BJ (cell line): ENCODE data around the gene KIAA0319L. TPM values are rescaled to one million over a fixed set of nuclear protein-coding genes. Genes with fewer than 3 reads are reported as not detected.
A peak's percentile ranks its signal among the peaks of the same experiment; 100 is the strongest.

ENCODE experiments used
- CTCF ChIA-PET: fragments of 350-600 bp; formaldehyde crosslinking; extraction: SDS; loops from one replicate; lab custom pipeline; 2021; ENCODE audit warnings: antibody characterized with exemption, inconsistent platforms; lab: Yijun Ruan, JAX
- POLR2A ChIA-PET: fragments of 300-600 bp; sonication (Branson Sonifier 250); formaldehyde crosslinking; extraction: SDS; loops from one replicate; lab custom pipeline; 2021; ENCODE audit warnings: antibody characterized with exemption; lab: Charles Lee
- DNase-seq: peaks from one replicate; pipeline ENCODE4 v3.0.0-alpha.2; 2011; ENCODE audit warnings: low read depth
- H3K27me3 ChIP-seq: 2 replicates; pipeline ENCODE4 v1.6.0; 2011; ENCODE audit warnings: low read length; ENCODE audit not compliant: control insufficient read depth, insufficient read depth
- H3K36me3 ChIP-seq: 2 replicates; pipeline ENCODE4 v1.5.1; 2011; ENCODE audit warnings: low read length; ENCODE audit not compliant: control insufficient read depth, insufficient read depth
- H3K4me3 ChIP-seq: 2 replicates; pipeline ENCODE4 v1.5.1; 2011; ENCODE audit warnings: low read depth, mild to moderate bottlenecking, control low read depth, low read length
- CTCF ChIP-seq: IDR thresholded peaks from 2 replicates; pipeline ENCODE4 v1.5.1; 2011; ENCODE audit warnings: low read depth, mild to moderate bottlenecking, control low read depth, inconsistent platforms, low read length, moderate library complexity; ENCODE audit not compliant: insufficient read depth
- polyA plus RNA-seq: library from polyadenylated mRNA; depleted of rRNA; stranded (reverse); fragments of >200 nt; gene quantifications from 2 replicates; pipeline ENCODE4 v1.2.3, GENCODE V29; 2011

KIAA0319L gene
- polyA plus RNA-seq, 1 experiment = 36.3 TPM

- POLR2A ChIA-PET = interaction anchor here (0.6 kb wide), 1 partner anchor 32 kb away, joined by 14 read pairs; no protein-coding TSS in a partner anchor
These were observed 51.0 kb downstream of the KIAA0319L start for GRCh38 chr1:35505911-35506798.

DNA sequence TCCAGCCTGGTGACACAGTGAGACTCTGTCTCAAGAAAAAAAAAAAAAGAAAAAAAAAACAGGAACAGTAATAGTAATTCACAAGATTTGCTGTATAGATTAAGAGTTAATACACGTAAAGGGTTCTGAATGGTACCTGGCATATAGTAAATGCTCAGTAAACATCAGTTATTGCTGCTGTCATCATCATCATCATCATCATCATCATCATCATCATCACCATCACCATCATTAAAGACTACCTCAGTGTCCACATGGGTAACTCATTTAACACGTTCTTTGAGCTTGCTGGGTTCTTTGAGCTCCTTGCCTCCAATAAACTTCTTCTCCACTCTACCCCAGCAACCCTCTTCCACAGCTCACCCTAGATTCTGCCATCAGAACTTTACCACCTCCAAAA is 55.0 kb downstream of the KIAA0319L start:
- TF ChIP-seq CTCF = no peak
- DNase-seq = no peak
- Histone ChIP-seq H3K36me3 (no peaks in the 10 kb centered on the region), H3K27me3 (no peaks in the 10 kb centered on the region), H3K4me3 (no peak overlapping the region)
- POLR2A ChIA-PET = interaction anchor here (0.6 kb wide), 1 partner anchor 279 kb away, joined by 9 read pairs; no protein-coding TSS in a partner anchor
- CTCF ChIA-PET = no interaction called here

More at GRCh38 chr1:35505911-35506798, 51.0 kb downstream of the KIAA0319L start:
- no peak for TF ChIP-seq CTCF
- CTCF ChIA-PET = interaction anchor here (0.5 to 1.0 kb wide), 3 partner anchors 24 to 500 kb away, joined by 3 read pairs; no protein-coding TSS in a partner anchor
- Histone ChIP-seq H3K27me3 (no peaks in the 10 kb centered on the region), H3K36me3 (no peaks in the 10 kb centered on the region), H3K4me3 (no peak overlapping the region)
- peak; percentile 50 for DNase-seq

DNA sequence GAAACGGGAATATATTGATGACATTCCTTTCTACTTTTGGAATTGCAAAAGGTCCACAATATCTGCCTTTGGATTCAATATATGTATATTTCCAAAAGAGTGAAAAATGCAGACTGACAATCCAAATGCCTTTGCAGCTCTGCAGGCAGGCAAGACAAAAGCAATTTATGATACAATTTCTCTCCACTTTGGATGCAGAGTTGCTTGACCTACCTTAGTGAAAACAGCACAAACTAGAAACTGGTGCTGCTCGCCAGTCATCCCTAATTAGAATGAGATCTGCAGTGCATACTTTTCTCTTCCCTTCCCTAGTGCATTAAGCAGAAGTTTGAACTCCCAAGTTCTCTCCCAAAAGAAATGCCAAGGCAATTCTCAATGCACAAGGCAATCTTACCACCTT is 56.8 kb downstream of the KIAA0319L start:
- no peak overlapping the region for H3K4me3 ChIP-seq
- no peaks in the 10 kb centered on the region for H3K36me3 ChIP-seq
- no peak for DNase-seq
- ChIA-PET POLR2A (no interaction called here), CTCF (interaction anchor here (0.9 kb wide), 1 partner anchor 41 kb away, joined by 3 read pairs; no protein-coding TSS in a partner anchor)
- no peak for TF ChIP-seq CTCF
- no peaks in the 10 kb centered on the region for H3K27me3 ChIP-seq

DNA sequence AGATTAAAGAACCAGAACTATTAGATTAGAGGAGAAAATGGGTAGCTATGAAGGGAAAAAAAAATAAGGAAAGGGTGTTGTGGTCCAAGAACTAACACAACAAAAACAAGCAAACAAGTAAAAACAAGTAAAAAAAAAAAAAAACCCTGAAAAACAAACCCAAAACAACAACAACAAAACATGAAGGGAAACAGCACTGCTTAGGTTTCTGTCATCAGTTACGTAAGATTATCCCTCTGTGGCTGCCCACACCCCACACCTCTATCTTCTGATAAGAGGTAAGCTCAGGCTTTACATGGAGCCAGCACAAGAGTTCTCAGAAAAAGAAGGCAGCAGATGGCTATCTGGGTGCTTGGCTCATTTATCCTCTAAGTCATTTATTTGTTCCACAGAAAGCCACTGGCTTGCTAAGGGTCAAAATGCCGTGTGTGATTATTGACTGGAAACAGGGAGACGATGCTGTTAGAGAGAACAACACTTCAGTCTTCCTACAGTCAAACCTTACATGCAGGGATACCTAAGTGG is 57.5 kb downstream of the KIAA0319L start:
- H3K27me3 ChIP-seq = no peaks in the 10 kb centered on the region
- no peak for DNase-seq
- H3K36me3 ChIP-seq = no peaks in the 10 kb centered on the region
- ChIA-PET POLR2A (no interaction called here), CTCF (interaction anchor here (0.9 to 1.1 kb wide), 2 partner anchors 11 to 40 kb away, joined by 3 read pairs; no protein-coding TSS in a partner anchor)
- TF ChIP-seq CTCF = no peak
- no peak overlapping the region for H3K4me3 ChIP-seq

DNA sequence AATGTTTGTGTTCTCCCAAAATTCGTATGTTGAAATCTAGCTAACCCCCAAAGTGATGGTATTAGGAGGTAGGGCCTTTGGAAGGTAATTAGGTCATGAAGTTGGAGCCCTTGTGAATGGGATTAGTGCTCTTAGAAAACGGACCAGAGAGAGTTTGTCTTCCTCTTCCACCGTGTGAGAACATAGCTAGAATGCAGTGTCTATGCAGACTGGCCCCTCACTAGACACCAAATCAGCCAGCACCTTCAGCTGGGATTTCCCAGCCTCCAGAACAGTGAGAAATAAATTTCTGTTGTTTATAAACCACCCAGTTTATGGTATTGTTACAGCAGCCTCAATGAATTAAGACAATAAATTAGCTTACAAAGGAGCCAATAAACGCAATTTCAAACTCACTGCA is 58.0 kb downstream of the KIAA0319L start:
- no peak for DNase-seq
- no peak for TF ChIP-seq CTCF
- peaks cover 2% of the 10 kb centered on the region; the same call in 1 of the 2 replicates for H3K36me3 ChIP-seq
- CTCF ChIA-PET = interaction anchor here (1.1 kb wide), 1 partner anchor 11 kb away, joined by 3 read pairs; no protein-coding TSS in a partner anchor
- no peaks in the 10 kb centered on the region for H3K27me3 ChIP-seq
- POLR2A ChIA-PET = no interaction called here
- H3K4me3 ChIP-seq = no peak overlapping the region
